Measurements from ENCODE around the gene FAM229A. TPM values are rescaled to one million over a fixed set of nuclear protein-coding genes. Genes with fewer than 3 reads are reported as not detected.

The FAM229A gene
- total and polyA plus RNA-seq, 2 experiments from 2014 or later: 3.6 to 4.2 TPM

- H3F3A ChIP-seq (replicated peaks; ENCODE audit: low read depth): no peaks in the 10 kb centered on the region
- no peak overlapping the region for H3K27ac ChIP-seq (ENCODE audit: low read depth)
- no peaks in the 10 kb centered on the region for H3K27me3 ChIP-seq (ENCODE audit: insufficient read depth)
- no peaks in the 10 kb centered on the region for H3K9me2 ChIP-seq (ENCODE audit: insufficient read depth)
- Mint-ChIP-seq H3K4me3 (no peak overlapping the region), H3K27me3 (ENCODE audit: insufficient read depth, low read depth, poor library complexity) (peaks cover 6% of the 10 kb centered on the region), H3K9me3 (no peaks in the 10 kb centered on the region; the same call in 1 of the 3 replicates), H3K27ac (no peak overlapping the region), H3K36me3 (ENCODE audit: low read depth) (peaks cover 75% of the 10 kb centered on the region), H3K4me1 (no peaks in the 10 kb centered on the region)
- H3K4me2 ChIP-seq: no peak overlapping the region
- H3K36me3 ChIP-seq (ENCODE audit: insufficient read depth): peaks cover 16% of the 10 kb centered on the region; the same call in 1 of the 2 replicates
- H3K4me1 ChIP-seq (ENCODE audit: insufficient read depth): no peaks in the 10 kb centered on the region
- ATAC-seq (no peak), DNase-seq (ENCODE audit: low spot score) (no peak)
- H4K20me1 ChIP-seq (replicated peaks; ENCODE audit: insufficient read depth): peaks cover 9% of the 10 kb centered on the region
- TF ChIP-seq REST (IDR thresholded peaks at IDR 0.05; ENCODE audit: unreplicated experiment): no peak
- no peak for TF ChIP-seq POLR2AphosphoS5 (IDR thresholded peaks at IDR 0.05; ENCODE audit: low read depth)
- TF ChIP-seq ZNF114 (CRISPR knock-in tag; IDR thresholded peaks at IDR 0.05): no peak
- TF ChIP-seq CREB1 (CRISPR knock-in tag; IDR thresholded peaks at IDR 0.05; ENCODE audit: low read depth): no peak
- no peak for TF ChIP-seq ZNF331 (CRISPR knock-in tag; IDR thresholded peaks at IDR 0.05; ENCODE audit: low read depth)
- no peak for TF ChIP-seq NANOG (IDR thresholded peaks at IDR 0.05; ENCODE audit: borderline replicate concordance)
- TF ChIP-seq EZH2 (IDR thresholded peaks at IDR 0.05; ENCODE audit: low read depth, unreplicated experiment): no peak
- no peak for TF ChIP-seq EZH2phosphoT487 (IDR thresholded peaks at IDR 0.05; ENCODE audit: unreplicated experiment)
- TF ChIP-seq, protein P1, sequence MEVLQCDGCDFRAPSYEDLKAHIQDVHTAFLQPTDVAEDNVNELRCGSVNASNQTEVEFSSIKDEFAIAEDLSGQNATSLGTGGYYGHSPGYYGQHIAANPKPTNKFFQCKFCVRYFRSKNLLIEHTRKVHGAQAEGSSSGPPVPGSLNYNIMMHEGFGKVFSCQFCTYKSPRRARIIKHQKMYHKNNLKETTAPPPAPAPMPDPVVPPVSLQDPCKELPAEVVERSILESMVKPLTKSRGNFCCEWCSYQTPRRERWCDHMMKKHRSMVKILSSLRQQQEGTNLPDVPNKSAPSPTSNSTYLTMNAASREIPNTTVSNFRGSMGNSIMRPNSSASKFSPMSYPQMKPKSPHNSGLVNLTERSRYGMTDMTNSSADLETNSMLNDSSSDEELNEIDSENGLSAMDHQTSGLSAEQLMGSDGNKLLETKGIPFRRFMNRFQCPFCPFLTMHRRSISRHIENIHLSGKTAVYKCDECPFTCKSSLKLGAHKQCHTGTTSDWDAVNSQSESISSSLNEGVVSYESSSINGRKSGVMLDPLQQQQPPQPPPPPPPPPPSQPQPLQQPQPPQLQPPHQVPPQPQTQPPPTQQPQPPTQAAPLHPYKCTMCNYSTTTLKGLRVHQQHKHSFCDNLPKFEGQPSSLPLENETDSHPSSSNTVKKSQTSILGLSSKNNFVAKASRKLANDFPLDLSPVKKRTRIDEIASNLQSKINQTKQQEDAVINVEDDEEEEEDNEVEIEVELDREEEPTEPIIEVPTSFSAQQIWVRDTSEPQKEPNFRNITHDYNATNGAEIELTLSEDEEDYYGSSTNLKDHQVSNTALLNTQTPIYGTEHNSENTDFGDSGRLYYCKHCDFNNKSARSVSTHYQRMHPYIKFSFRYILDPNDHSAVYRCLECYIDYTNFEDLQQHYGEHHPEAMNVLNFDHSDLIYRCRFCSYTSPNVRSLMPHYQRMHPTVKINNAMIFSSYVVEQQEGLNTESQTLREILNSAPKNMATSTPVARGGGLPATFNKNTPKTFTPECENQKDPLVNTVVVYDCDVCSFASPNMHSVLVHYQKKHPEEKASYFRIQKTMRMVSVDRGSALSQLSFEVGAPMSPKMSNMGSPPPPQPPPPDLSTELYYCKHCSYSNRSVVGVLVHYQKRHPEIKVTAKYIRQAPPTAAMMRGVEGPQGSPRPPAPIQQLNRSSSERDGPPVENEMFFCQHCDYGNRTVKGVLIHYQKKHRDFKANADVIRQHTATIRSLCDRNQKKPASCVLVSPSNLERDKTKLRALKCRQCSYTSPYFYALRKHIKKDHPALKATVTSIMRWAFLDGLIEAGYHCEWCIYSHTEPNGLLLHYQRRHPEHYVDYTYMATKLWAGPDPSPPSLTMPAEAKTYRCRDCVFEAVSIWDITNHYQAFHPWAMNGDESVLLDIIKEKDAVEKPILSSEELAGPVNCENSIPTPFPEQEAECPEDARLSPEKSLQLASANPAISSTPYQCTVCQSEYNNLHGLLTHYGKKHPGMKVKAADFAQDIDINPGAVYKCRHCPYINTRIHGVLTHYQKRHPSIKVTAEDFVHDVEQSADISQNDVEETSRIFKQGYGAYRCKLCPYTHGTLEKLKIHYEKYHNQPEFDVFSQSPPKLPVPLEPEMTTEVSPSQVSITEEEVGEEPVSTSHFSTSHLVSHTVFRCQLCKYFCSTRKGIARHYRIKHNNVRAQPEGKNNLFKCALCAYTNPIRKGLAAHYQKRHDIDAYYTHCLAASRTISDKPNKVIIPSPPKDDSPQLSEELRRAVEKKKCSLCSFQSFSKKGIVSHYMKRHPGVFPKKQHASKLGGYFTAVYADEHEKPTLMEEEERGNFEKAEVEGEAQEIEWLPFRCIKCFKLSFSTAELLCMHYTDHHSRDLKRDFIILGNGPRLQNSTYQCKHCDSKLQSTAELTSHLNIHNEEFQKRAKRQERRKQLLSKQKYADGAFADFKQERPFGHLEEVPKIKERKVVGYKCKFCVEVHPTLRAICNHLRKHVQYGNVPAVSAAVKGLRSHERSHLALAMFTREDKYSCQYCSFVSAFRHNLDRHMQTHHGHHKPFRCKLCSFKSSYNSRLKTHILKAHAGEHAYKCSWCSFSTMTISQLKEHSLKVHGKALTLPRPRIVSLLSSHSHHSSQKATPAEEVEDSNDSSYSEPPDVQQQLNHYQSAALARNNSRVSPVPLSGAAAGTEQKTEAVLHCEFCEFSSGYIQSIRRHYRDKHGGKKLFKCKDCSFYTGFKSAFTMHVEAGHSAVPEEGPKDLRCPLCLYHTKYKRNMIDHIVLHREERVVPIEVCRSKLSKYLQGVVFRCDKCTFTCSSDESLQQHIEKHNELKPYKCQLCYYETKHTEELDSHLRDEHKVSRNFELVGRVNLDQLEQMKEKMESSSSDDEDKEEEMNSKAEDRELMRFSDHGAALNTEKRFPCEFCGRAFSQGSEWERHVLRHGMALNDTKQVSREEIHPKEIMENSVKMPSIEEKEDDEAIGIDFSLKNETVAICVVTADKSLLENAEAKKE (CRISPR knock-in tag; IDR thresholded peaks at IDR 0.05): no peak
- TF ChIP-seq, protein P2, sequence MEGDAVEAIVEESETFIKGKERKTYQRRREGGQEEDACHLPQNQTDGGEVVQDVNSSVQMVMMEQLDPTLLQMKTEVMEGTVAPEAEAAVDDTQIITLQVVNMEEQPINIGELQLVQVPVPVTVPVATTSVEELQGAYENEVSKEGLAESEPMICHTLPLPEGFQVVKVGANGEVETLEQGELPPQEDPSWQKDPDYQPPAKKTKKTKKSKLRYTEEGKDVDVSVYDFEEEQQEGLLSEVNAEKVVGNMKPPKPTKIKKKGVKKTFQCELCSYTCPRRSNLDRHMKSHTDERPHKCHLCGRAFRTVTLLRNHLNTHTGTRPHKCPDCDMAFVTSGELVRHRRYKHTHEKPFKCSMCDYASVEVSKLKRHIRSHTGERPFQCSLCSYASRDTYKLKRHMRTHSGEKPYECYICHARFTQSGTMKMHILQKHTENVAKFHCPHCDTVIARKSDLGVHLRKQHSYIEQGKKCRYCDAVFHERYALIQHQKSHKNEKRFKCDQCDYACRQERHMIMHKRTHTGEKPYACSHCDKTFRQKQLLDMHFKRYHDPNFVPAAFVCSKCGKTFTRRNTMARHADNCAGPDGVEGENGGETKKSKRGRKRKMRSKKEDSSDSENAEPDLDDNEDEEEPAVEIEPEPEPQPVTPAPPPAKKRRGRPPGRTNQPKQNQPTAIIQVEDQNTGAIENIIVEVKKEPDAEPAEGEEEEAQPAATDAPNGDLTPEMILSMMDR (conservative IDR thresholded peaks at IDR 0.05; ENCODE audit: low read depth in 2 of 2): no peak
- TF ChIP-seq JUNB (IDR thresholded peaks at IDR 0.05; ENCODE audit: unreplicated experiment): no peak
- TF ChIP-seq STAT1 (IDR thresholded peaks at IDR 0.05; ENCODE audit: unreplicated experiment): no peak
- TF ChIP-seq, protein P3, sequence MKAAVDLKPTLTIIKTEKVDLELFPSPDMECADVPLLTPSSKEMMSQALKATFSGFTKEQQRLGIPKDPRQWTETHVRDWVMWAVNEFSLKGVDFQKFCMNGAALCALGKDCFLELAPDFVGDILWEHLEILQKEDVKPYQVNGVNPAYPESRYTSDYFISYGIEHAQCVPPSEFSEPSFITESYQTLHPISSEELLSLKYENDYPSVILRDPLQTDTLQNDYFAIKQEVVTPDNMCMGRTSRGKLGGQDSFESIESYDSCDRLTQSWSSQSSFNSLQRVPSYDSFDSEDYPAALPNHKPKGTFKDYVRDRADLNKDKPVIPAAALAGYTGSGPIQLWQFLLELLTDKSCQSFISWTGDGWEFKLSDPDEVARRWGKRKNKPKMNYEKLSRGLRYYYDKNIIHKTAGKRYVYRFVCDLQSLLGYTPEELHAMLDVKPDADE (IDR thresholded peaks at IDR 0.05): no peak
- no peaks in the 10 kb centered on the region for H3K79me2 ChIP-seq (replicated peaks; ENCODE audit: insufficient read depth)
- H2AFZ ChIP-seq: no peak overlapping the region
- H3K4me3 ChIP-seq: no peak overlapping the region
Measured at GRCh38 chr1:32377541-32378220, 15.4 kb upstream of the FAM229A start.

Data from GM23338 (cell line).